Stromal cell of bone marrow (primary cell): ENCODE data around the gene MYCBPAP.

ENCODE experiments used
- DNase-seq: peaks from one replicate; pipeline ENCODE4 v3.0.0-alpha.2; 2012; ENCODE audit warnings: low read depth

MYCBPAP gene

GRCh38 chr17:50487213-50488096 lies 20.8 kb upstream of the MYCBPAP start:
- no peak for DNase-seq

GRCh38 chr17:50488880-50489279 lies 19.4 kb upstream of the MYCBPAP start:
- DNase-seq, result no peak

GRCh38 chr17:50491505-50491904 lies 16.7 kb upstream of the MYCBPAP start:
- DNase-seq, result no peak

- no peak for DNase-seq
These were observed 16.0 kb upstream of the MYCBPAP start for GRCh38 chr17:50492214-50492613.

GRCh38 chr17:50493744-50494143 lies 14.5 kb upstream of the MYCBPAP start:
- DNase-seq, result no peak

- DNase-seq, result no peak
These were observed 12.9 kb upstream of the MYCBPAP start for GRCh38 chr17:50495217-50495823.

- no peak for DNase-seq
These were observed 12.3 kb upstream of the MYCBPAP start for GRCh38 chr17:50495918-50496317.

GRCh38 chr17:50498021-50498874 lies 10.0 kb upstream of the MYCBPAP start:
- DNase-seq, result no peak

GRCh38 chr17:50499270-50499669 lies 9.0 kb upstream of the MYCBPAP start:
- DNase-seq, result no peak

GRCh38 chr17:50499721-50500120 lies 8.5 kb upstream of the MYCBPAP start:
- DNase-seq, result no peak

GRCh38 chr17:50501054-50501453 lies 7.2 kb upstream of the MYCBPAP start:
- DNase-seq, result no peak

- no peak for DNase-seq
These were observed 5.8 kb upstream of the MYCBPAP start for GRCh38 chr17:50502301-50502990.

- DNase-seq, result no peak
These were observed 2.6 kb upstream of the MYCBPAP start for GRCh38 chr17:50505591-50506130.

- no peak for DNase-seq
These were observed 1.9 kb upstream of the MYCBPAP start for GRCh38 chr17:50506298-50506697.

GRCh38 chr17:50508573-50509460 lies 578 bp downstream of the MYCBPAP start:
- no peak for DNase-seq

GRCh38 chr17:50511058-50511457 lies 2.8 kb downstream of the MYCBPAP start:
- no peak for DNase-seq

GRCh38 chr17:50513495-50513894 lies 5.3 kb downstream of the MYCBPAP start:
- DNase-seq, result no peak

GRCh38 chr17:50514388-50514787 lies 6.1 kb downstream of the MYCBPAP start:
- DNase-seq, result no peak

GRCh38 chr17:50514936-50515702 lies 6.9 kb downstream of the MYCBPAP start:
- peak; percentile 52 for DNase-seq

- DNase-seq, result no peak
These were observed 8.8 kb downstream of the MYCBPAP start for GRCh38 chr17:50517011-50517410.
